Trophoblast cell (in vitro differentiated cells and primary cell): ENCODE data around the gene RASAL3.
A peak's percentile ranks its signal among the peaks of the same experiment; 100 is the strongest.

Experiments
- DNase-seq, 2 donors: peaks; one replicate each; pipeline ENCODE4 v3.0.0-alpha.2; 2016
- H2AFZ ChIP-seq: 2 replicates; pipeline ENCODE4 v1.6.1; 2013; ENCODE audit warnings: low read length, moderate library complexity, mild to moderate bottlenecking; ENCODE audit not compliant: insufficient read depth, poor library complexity
- H2AK5ac ChIP-seq: 2 replicates; pipeline ENCODE4 v1.6.1; 2013; ENCODE audit warnings: mild to moderate bottlenecking, low read length
- H2BK120ac ChIP-seq: 2 replicates; pipeline ENCODE4 v1.6.1; 2013; ENCODE audit warnings: low read length, mild to moderate bottlenecking, moderate library complexity; ENCODE audit not compliant: insufficient read depth, poor library complexity
- H2BK12ac ChIP-seq: 2 replicates; pipeline ENCODE4 v1.6.1; 2013; ENCODE audit warnings: mild to moderate bottlenecking, low read length, moderate library complexity
- H2BK5ac ChIP-seq: 2 replicates; pipeline ENCODE4 v1.6.1; 2013; ENCODE audit warnings: low read length, low read depth, moderate library complexity, mild to moderate bottlenecking; ENCODE audit not compliant: poor library complexity
- H3K14ac ChIP-seq: 2 replicates; pipeline ENCODE4 v1.6.1; 2013; ENCODE audit warnings: mild to moderate bottlenecking, low read length
- H3K18ac ChIP-seq: 2 replicates; pipeline ENCODE4 v1.6.1; 2013; ENCODE audit warnings: mild to moderate bottlenecking, low read length
- H3K23ac ChIP-seq: 2 replicates; pipeline ENCODE4 v1.6.1; 2013; ENCODE audit warnings: low read length
- H3K27ac ChIP-seq: 2 replicates; pipeline ENCODE4 v1.5.1; 2013; ENCODE audit warnings: low read depth, mild to moderate bottlenecking, inconsistent platforms, low read length, moderate library complexity
- H3K27me3 ChIP-seq: 2 replicates; pipeline ENCODE4 v1.6.1; 2013; ENCODE audit warnings: inconsistent platforms, mild to moderate bottlenecking, low read length, moderate library complexity; ENCODE audit not compliant: insufficient read depth
- H3K36me3 ChIP-seq, 2 experiments: 1 replicate in 1 of 2; 2 replicates in 1 of 2; pipeline ENCODE4 v1.6.1; 2013; ENCODE audit warnings: low read length in 2 of 2, mild to moderate bottlenecking in 2 of 2, moderate library complexity in 1 of 2; ENCODE audit not compliant: insufficient read depth in 2 of 2, control insufficient read depth in 1 of 2
- H3K4ac ChIP-seq: 2 replicates; pipeline ENCODE4 v1.6.1; 2013; ENCODE audit warnings: low read depth, mild to moderate bottlenecking, low read length, moderate library complexity
- H3K4me1 ChIP-seq, 2 experiments: 1 replicate in 1 of 2; 2 replicates in 1 of 2; pipeline ENCODE4 v1.6.1; 2013; ENCODE audit warnings: low read length in 2 of 2, mild to moderate bottlenecking in 2 of 2, moderate library complexity in 1 of 2; ENCODE audit not compliant: insufficient read depth in 2 of 2, control insufficient read depth in 1 of 2
- H3K4me2 ChIP-seq: 2 replicates; pipeline ENCODE4 v1.6.1; 2013; ENCODE audit warnings: inconsistent platforms, mild to moderate bottlenecking, low read length, moderate library complexity
- H3K4me3 ChIP-seq: 2 replicates; pipeline ENCODE4 v1.5.1; 2013; ENCODE audit warnings: mild to moderate bottlenecking, low read depth, low read length, inconsistent platforms
- H3K79me1 ChIP-seq: one replicate; pipeline ENCODE4 v1.6.1; 2013; ENCODE audit warnings: low read length
- H3K79me2 ChIP-seq: 2 replicates; pipeline ENCODE4 v1.6.1; 2013; ENCODE audit warnings: low read length, mild to moderate bottlenecking; ENCODE audit not compliant: control insufficient read depth, insufficient read depth, poor library complexity
- H3K9ac ChIP-seq: 2 replicates; pipeline ENCODE4 v1.6.1; 2013; ENCODE audit warnings: mild to moderate bottlenecking, low read length
- H3K9me3 ChIP-seq: 2 replicates; pipeline ENCODE4 v1.6.1; 2013; ENCODE audit warnings: low read depth, mild to moderate bottlenecking, control low read depth, inconsistent platforms, low read length; ENCODE audit not compliant: insufficient read depth
- H4K12ac ChIP-seq: 2 replicates; pipeline ENCODE4 v1.6.1; 2013; ENCODE audit warnings: low read depth, mild to moderate bottlenecking, low read length, moderate library complexity
- H4K8ac ChIP-seq: 2 replicates; pipeline ENCODE4 v1.6.1; 2013; ENCODE audit warnings: low read depth, mild to moderate bottlenecking, low read length, moderate library complexity
- H4K91ac ChIP-seq: one replicate; pipeline ENCODE4 v1.6.1; 2013; ENCODE audit warnings: low read depth, mild to moderate bottlenecking, low read length, moderate library complexity
- WGBS: extraction: QIAGEN DNeasy Blood & Tissue Kit; methylation state at CpG from one replicate; pipeline ENCODE4 v1.1.7; 2013; ENCODE audit warnings: missing lambda C conversion rate; ENCODE audit not compliant: insufficient read length, insufficient coverage; ENCODE audit errors: extremely low coverage; 5-methylcytosine and 5-hydroxymethylcytosine counted together

RASAL3 gene

DNA sequence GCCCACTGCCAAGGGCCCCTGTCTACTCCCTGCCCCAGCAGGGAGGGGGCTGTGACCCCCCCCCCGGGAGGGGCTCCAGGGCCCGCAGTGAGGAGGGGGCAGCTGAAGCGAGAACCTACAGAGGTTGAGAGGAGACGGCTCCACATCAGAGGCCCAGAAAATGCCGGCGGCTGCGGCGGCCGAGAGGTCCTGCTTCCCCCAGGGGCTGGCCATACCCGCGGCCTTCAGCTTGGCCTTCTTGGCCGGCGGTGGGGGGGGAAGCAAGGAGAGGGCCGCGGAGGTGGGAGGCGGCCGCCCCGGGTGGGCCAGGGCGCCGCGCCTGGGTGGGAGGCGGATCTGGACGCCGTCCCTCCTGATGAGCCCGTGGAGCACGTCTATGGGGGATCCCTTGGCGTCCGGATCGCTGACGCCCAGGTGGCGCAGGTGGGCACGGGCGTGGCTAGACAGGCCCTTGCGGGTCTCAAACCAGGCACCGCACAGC lies 36.3 kb downstream of the RASAL3 start:
- no peak overlapping the region for H3K4ac ChIP-seq
- no peak overlapping the region for H2AK5ac ChIP-seq
- no peak overlapping the region for H4K91ac ChIP-seq
- no peak overlapping the region for H2BK120ac ChIP-seq
- WGBS = no CpG with 5 or more reads among the region's 35 CpGs
- DNase-seq = no peak
- H3K4me2 ChIP-seq = no peak overlapping the region
- H3K23ac ChIP-seq = no peak overlapping the region
- H4K8ac ChIP-seq = no peak overlapping the region
- peaks cover 9 to 10% of the 10 kb centered on the region in 2 experiments for H3K4me1 ChIP-seq
- H2BK12ac ChIP-seq = no peak overlapping the region
- peaks cover 9% of the 10 kb centered on the region for H3K79me1 ChIP-seq
- peaks cover 19% of the 10 kb centered on the region for H3K79me2 ChIP-seq
- no peak overlapping the region for H3K27ac ChIP-seq
- no peak overlapping the region for H3K9ac ChIP-seq
- no peak overlapping the region for H2BK5ac ChIP-seq
- H3K36me3 ChIP-seq = peaks cover 59 to 68% of the 10 kb centered on the region in 2 experiments
- no peak overlapping the region for H3K4me3 ChIP-seq
- H2AFZ ChIP-seq = no peak overlapping the region
- H3K9me3 ChIP-seq = peaks cover 8% of the 10 kb centered on the region
- no peak overlapping the region for H4K12ac ChIP-seq
- H3K27me3 ChIP-seq = no peaks in the 10 kb centered on the region
- H3K14ac ChIP-seq = no peak overlapping the region
- H3K18ac ChIP-seq = no peak overlapping the region

DNA sequence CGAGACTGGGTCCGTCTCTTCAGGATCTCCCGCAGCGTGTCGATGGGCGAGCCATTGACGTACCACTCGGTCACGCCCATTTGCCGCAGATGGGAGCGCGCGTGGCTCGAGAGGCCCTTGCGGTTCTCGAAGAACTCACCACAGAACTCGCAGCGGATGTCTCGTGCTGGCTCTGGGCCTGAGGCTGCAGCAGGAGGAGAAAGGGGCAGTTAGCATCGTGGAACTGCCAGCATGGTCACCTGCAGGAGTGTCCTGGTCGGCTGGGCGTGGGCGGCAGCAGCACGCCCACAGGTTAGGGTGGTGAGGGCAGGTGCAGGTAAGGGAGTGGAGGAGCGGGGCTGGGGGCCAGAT lies 37.0 kb downstream of the RASAL3 start:
- Histone ChIP-seq H3K36me3 (peaks cover 67 to 75% of the 10 kb centered on the region in 2 experiments), H3K27me3 (no peaks in the 10 kb centered on the region), H2BK120ac (no peak overlapping the region), H3K4me2 (no peak overlapping the region), H2AK5ac (no peak overlapping the region), H3K27ac (no peak overlapping the region), H3K9ac (no peak overlapping the region), H3K18ac (no peak overlapping the region), H2BK5ac (no peak overlapping the region), H4K91ac (no peak overlapping the region), H2AFZ (no peak overlapping the region), H2BK12ac (no peak overlapping the region), H3K4ac (no peak overlapping the region), H3K9me3 (peaks cover 8% of the 10 kb centered on the region), H3K4me1 (peaks cover 9 to 10% of the 10 kb centered on the region in 2 experiments), H3K4me3 (peak overlapping the region; percentile 51), H4K12ac (no peak overlapping the region), H3K79me2 (peaks cover 17% of the 10 kb centered on the region), H3K23ac (no peak overlapping the region), H3K79me1 (peaks cover 5% of the 10 kb centered on the region), H4K8ac (no peak overlapping the region), H3K14ac (no peak overlapping the region)
- no peak for DNase-seq
- no CpG with 5 or more reads among the region's 25 CpGs for WGBS

DNA sequence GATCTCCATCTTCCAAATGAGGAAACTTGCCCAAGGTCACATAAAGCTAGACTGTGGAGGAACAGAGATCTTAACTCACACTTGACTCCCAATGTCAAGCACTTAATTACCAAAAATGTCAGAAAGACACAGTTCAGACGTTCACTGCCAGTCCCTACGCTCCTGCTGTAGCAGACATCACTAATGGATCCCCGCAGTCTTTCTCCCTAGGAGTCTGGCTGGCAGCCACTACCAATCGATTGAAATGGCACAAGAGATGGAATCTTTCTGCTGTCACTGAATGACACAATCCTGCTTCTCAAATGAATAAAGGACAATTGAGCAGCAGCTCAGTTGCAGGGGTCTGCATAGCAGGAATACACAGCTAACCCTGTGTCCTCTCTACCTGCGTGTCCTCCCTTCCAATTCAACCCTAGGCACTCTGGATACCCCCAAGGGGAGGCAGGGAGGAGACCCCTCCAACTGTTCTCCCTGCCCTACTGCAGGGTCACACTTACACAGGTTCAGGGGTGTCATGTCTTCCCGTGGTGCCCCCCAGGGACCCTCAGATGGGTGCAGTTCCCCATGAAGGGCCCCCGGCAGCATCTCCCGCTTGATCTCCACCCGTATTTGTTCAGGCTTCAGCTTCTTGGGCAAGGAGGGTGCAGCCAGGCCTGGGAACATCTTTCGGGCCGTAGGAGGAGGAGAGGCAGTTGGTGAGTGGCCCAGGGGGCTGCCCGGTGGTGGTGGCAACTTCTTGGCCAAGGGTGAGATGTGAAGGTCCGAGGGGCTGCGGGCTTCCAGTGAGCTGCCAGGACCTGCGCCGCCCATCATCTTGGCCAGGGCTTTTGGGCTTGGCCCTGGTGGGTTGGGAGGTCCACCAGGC lies 37.6 kb downstream of the RASAL3 start:
- Histone ChIP-seq H3K4ac (no peak overlapping the region), H3K9ac (no peak overlapping the region), H2BK120ac (no peak overlapping the region), H2AFZ (no peak overlapping the region), H2BK5ac (no peak overlapping the region), H2BK12ac (no peak overlapping the region), H3K27ac (no peak overlapping the region), H3K27me3 (no peaks in the 10 kb centered on the region), H3K4me1 (peaks cover 7 to 9% of the 10 kb centered on the region in 2 experiments), H2AK5ac (no peak overlapping the region), H3K79me2 (peaks cover 11% of the 10 kb centered on the region), H3K4me2 (no peak overlapping the region), H4K8ac (no peak overlapping the region), H3K4me3 (peak overlapping the region; percentile 51), H3K9me3 (peaks cover 8% of the 10 kb centered on the region), H3K18ac (no peak overlapping the region), H3K23ac (no peak overlapping the region), H3K36me3 (peaks cover 68 to 76% of the 10 kb centered on the region in 2 experiments), H4K12ac (no peak overlapping the region), H3K79me1 (no peaks in the 10 kb centered on the region), H4K91ac (no peak overlapping the region), H3K14ac (no peak overlapping the region)
- DNase-seq = no peak
- WGBS = no CpG with 5 or more reads among the region's 16 CpGs

DNA sequence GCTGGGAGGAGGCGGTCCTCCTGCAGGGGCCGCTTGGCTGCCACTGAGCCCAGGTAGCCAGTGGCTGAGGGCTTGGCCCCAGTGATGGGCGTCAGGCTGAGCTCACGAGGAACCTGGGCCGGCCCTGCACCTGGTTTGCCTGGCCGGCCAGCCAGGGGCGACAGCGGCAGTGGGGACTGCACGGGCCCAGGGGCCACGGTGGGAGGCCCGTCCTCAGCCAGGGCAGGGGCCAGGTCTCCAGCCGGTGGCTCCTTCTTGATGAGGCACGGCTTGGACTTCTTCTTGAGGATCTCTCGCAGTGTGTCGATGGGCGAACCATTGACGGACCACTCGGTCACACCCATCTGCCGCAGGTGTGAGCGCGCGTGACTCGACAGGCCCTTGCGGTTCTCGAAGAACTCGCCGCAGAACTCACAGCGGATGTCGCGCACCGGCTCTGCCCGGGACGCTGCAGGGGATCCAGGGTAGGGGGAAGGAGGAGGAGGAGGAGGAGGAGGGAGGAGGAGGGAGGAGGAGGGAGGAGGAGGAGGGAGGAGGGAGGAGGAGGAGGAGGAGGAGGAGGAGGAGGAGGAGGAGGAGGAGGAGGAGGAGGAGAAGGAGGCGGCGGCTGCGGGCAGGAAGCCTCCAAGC lies 38.9 kb downstream of the RASAL3 start:
- no peak for DNase-seq
- Histone ChIP-seq H3K79me1 (no peaks in the 10 kb centered on the region), H3K23ac (no peak overlapping the region), H3K14ac (no peak overlapping the region), H3K9me3 (peaks cover 8% of the 10 kb centered on the region), H4K12ac (no peak overlapping the region), H2BK12ac (no peak overlapping the region), H3K27ac (no peak overlapping the region), H3K18ac (no peak overlapping the region), H2BK120ac (no peak overlapping the region), H3K27me3 (no peaks in the 10 kb centered on the region), H3K4me3 (no peak overlapping the region), H2BK5ac (no peak overlapping the region), H3K9ac (no peak overlapping the region), H3K36me3 (peaks cover 74 to 77% of the 10 kb centered on the region in 2 experiments), H4K91ac (no peak overlapping the region), H2AK5ac (no peak overlapping the region), H3K4ac (no peak overlapping the region), H2AFZ (no peak overlapping the region), H3K4me1 (no peaks in the 10 kb centered on the region), H3K79me2 (peaks cover 2% of the 10 kb centered on the region), H4K8ac (no peak overlapping the region), H3K4me2 (no peak overlapping the region)
- WGBS = no CpG with 5 or more reads among the region's 36 CpGs
